Loucy (cell line): Measurements from ENCODE around the gene EDARADD.

Experiments
- H2AFZ ChIP-seq: fragments of 200-600 bp; sonication (generic); 2 replicates; pipeline ENCODE4 v1.6.0; 2016; ENCODE audit warnings: antibody characterized with exemption, mild to moderate bottlenecking, low read length, moderate library complexity
- H3F3A ChIP-seq: fragments of 200-600 bp; 2 replicates; pipeline ENCODE4 v1.6.0; 2016; ENCODE audit warnings: antibody characterized with exemption, low read depth, mild to moderate bottlenecking
- H3K27me3 ChIP-seq: fragments of 200-600 bp; sonication (generic); 2 replicates; pipeline ENCODE4 v1.6.1; 2014; ENCODE audit warnings: low read length, mild to moderate bottlenecking; ENCODE audit not compliant: insufficient read depth, poor library complexity, severe bottlenecking
- H3K36me3 ChIP-seq: fragments of 200-600 bp; sonication (generic); 2 replicates; pipeline ENCODE4 v1.6.1; 2016; ENCODE audit warnings: low read length; ENCODE audit not compliant: insufficient read depth
- H3K4me1 ChIP-seq: fragments of 200-600 bp; sonication (generic); 2 replicates; pipeline ENCODE4 v1.5.1; 2014; ENCODE audit warnings: low read length, mild to moderate bottlenecking; ENCODE audit not compliant: insufficient read depth, poor library complexity, severe bottlenecking
- H3K4me2 ChIP-seq: fragments of 200-600 bp; sonication (generic); 2 replicates; pipeline ENCODE4 v1.6.0; 2014; ENCODE audit warnings: antibody characterized with exemption, low read length, low read depth, mild to moderate bottlenecking; ENCODE audit not compliant: poor library complexity, severe bottlenecking
- H3K4me3 ChIP-seq: fragments of 200-600 bp; sonication (generic); 2 replicates; pipeline ENCODE4 v1.5.1; 2014; ENCODE audit warnings: low read length, mild to moderate bottlenecking, mixed read lengths; ENCODE audit not compliant: poor library complexity, severe bottlenecking
- H3K79me2 ChIP-seq: fragments of 200-600 bp; sonication (generic); 2 replicates; pipeline ENCODE4 v1.6.1; 2014; ENCODE audit warnings: low read length; ENCODE audit not compliant: insufficient read depth
- H3K9ac ChIP-seq: fragments of 200-600 bp; sonication (generic); 2 replicates; pipeline ENCODE4 v1.6.0; 2014; ENCODE audit warnings: mild to moderate bottlenecking, low read depth, low read length, moderate library complexity; ENCODE audit not compliant: poor library complexity, severe bottlenecking
- H3K9me2 ChIP-seq: fragments of 200-600 bp; sonication (generic); replicated peaks from 2 replicates; pipeline ENCODE4 v1.6.1; 2016; ENCODE audit warnings: low read depth, low read length, mixed read lengths
- H3K9me3 ChIP-seq: fragments of 200-600 bp; sonication (generic); 2 replicates; pipeline ENCODE4 v1.6.1; 2014; ENCODE audit warnings: mild to moderate bottlenecking, antibody characterized with exemption, low read length, low read depth; ENCODE audit not compliant: insufficient read depth
- H4K20me1 ChIP-seq: fragments of 200-600 bp; sonication (generic); 2 replicates; pipeline ENCODE4 v1.6.0; 2014; ENCODE audit warnings: antibody characterized with exemption, low read length, mild to moderate bottlenecking; ENCODE audit not compliant: insufficient read depth, poor library complexity, severe bottlenecking
- EZH2phosphoT487 ChIP-seq: fragments of 200-600 bp; IDR thresholded peaks from 2 replicates; pipeline ENCODE4 v1.6.1; 2018; ENCODE audit warnings: antibody characterized with exemption, mild to moderate bottlenecking, moderate library complexity, borderline replicate concordance
- TF ChIP-seq, protein P1 (sequence below): fragments of 200-600 bp; sonication (generic); conservative IDR thresholded peaks from 2 replicates; pipeline ENCODE4 v1.5.1; 2014; ENCODE audit warnings: mild to moderate bottlenecking, antibody characterized with exemption, low read length

Gene EDARADD

DNA sequence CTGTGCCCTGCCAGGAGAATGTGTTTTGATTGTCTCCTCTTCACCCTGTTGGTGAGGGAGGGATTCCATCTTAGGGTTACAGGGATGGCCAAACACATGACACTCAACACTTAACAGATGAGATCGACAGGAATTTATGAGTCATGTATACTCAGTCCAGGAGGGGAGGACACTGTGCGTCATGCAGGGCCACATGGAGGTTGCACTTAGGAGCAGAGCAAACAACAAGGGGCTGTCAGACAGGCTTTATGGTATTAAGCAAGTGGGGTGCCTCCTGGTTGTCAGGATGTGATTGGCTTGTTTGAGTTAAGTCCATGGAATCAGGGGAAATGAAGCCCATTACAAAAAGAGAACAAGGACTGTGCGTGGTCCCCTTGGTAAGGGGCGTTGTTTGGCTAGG lies 26.9 kb downstream of the EDARADD start:
- TF ChIP-seq EZH2phosphoT487 = no peak
- Histone ChIP-seq H3K9me2 (no peaks in the 10 kb centered on the region), H3K4me3 (no peak overlapping the region), H3K4me2 (no peak overlapping the region), H3F3A (no peaks in the 10 kb centered on the region), H3K9me3 (no peaks in the 10 kb centered on the region), H3K27me3 (no peaks in the 10 kb centered on the region), H3K79me2 (no peaks in the 10 kb centered on the region), H3K9ac (no peak overlapping the region), H4K20me1 (no peaks in the 10 kb centered on the region), H3K4me1 (no peaks in the 10 kb centered on the region), H2AFZ (no peak overlapping the region), H3K36me3 (no peaks in the 10 kb centered on the region)

DNA sequence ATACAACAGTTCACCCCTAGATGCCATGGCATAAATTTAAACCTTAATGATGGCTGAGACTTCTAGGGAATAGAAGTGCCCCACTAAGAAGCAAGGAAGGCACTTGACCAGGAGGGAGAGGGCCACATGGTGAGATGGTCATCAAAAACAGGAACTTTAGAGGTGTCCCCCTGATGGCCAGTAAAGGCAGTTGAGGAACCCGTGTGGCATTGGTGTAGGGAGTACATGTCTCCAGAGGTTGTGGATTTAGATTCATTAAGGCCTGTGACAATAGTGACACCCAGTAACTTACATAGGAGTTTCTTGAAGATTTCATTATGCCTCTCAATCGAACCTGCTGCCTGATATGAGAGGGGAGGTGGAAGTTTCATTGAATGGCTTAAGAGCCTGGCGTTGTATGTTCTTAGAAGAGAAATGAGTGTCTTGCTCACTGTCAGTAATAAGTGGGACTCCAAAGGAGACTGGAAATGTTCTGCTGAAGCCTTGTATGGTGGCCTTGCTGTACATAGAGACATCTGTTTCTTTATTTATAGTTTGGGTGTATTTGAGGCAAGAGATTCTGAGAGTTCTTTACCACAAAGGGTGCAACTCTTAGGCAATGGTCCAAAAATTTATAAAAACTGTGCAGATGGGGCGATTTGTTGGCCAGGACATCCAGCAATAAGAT lies 27.9 kb downstream of the EDARADD start:
- Histone ChIP-seq H2AFZ (no peak overlapping the region), H3K4me1 (no peaks in the 10 kb centered on the region), H4K20me1 (no peaks in the 10 kb centered on the region), H3K36me3 (no peaks in the 10 kb centered on the region), H3K4me3 (no peak overlapping the region), H3F3A (no peaks in the 10 kb centered on the region), H3K9me3 (no peaks in the 10 kb centered on the region), H3K9me2 (no peaks in the 10 kb centered on the region), H3K9ac (no peak overlapping the region), H3K79me2 (no peaks in the 10 kb centered on the region), H3K4me2 (no peak overlapping the region), H3K27me3 (no peaks in the 10 kb centered on the region)
- TF ChIP-seq, protein P1, sequence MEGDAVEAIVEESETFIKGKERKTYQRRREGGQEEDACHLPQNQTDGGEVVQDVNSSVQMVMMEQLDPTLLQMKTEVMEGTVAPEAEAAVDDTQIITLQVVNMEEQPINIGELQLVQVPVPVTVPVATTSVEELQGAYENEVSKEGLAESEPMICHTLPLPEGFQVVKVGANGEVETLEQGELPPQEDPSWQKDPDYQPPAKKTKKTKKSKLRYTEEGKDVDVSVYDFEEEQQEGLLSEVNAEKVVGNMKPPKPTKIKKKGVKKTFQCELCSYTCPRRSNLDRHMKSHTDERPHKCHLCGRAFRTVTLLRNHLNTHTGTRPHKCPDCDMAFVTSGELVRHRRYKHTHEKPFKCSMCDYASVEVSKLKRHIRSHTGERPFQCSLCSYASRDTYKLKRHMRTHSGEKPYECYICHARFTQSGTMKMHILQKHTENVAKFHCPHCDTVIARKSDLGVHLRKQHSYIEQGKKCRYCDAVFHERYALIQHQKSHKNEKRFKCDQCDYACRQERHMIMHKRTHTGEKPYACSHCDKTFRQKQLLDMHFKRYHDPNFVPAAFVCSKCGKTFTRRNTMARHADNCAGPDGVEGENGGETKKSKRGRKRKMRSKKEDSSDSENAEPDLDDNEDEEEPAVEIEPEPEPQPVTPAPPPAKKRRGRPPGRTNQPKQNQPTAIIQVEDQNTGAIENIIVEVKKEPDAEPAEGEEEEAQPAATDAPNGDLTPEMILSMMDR = no peak
- TF ChIP-seq EZH2phosphoT487 = no peak

DNA sequence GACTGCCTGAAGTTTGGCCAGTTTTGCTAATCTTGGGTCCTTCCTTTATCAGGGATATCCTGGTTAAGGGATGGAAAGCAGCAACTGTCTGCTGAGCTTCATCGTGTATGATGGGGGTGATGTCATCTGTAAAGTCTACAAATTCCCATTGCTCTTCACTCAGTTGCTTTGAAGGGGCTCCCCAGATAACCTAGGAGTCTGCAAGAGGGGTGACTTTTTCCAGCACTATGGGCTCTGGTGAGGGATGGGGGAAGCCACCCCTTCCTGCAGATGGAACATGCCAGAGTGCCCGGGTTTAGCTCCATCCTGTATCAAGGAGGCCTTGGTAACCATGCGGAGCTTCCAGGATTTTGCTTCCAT lies 28.4 kb downstream of the EDARADD start:
- no peaks in the 10 kb centered on the region for H3K9me3 ChIP-seq
- no peaks in the 10 kb centered on the region for H3F3A ChIP-seq
- H3K4me3 ChIP-seq = no peak overlapping the region
- no peak for TF ChIP-seq EZH2phosphoT487
- TF ChIP-seq, protein P1 = no peak
- no peaks in the 10 kb centered on the region for H3K4me1 ChIP-seq
- H3K4me2 ChIP-seq = no peak overlapping the region
- no peaks in the 10 kb centered on the region for H3K79me2 ChIP-seq
- no peaks in the 10 kb centered on the region for H3K27me3 ChIP-seq
- H3K9ac ChIP-seq = no peak overlapping the region
- no peaks in the 10 kb centered on the region for H3K9me2 ChIP-seq
- H2AFZ ChIP-seq = no peak overlapping the region
- no peaks in the 10 kb centered on the region for H4K20me1 ChIP-seq
- H3K36me3 ChIP-seq = no peaks in the 10 kb centered on the region

DNA sequence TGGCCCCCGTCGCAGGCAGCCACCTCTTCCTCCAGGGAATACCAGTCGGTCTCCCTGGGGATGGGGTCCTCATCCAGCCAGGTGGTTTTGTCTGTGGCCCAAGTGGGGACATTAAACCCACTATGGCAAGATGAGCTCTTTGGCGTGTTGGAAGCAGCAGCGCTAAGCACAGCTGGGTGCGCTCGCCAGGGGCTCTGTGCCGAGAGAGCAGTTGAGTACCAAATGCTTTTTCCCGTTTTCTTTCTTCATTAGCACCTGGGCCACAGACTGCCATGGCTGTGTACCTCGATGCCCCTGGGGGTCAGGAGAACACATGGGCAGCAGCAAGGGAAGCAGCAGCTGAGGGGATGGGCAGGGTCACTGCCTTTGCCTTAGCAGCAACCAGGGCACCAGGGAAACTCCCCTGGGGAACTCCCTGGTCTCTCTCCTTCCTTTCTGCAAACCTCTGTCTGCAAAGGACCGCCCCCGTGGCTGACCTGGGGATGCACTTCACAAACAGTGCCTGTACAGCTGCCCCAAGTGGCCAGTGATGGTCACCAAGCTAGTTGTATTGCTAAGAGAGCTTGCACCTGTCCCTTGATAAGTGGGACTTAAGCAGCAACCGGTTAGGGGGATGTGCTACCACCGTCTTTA lies 31.1 kb downstream of the EDARADD start:
- no peak overlapping the region for H2AFZ ChIP-seq
- no peaks in the 10 kb centered on the region for H4K20me1 ChIP-seq
- H3K4me2 ChIP-seq = no peak overlapping the region
- no peak overlapping the region for H3K4me3 ChIP-seq
- H3K79me2 ChIP-seq = no peaks in the 10 kb centered on the region
- no peaks in the 10 kb centered on the region for H3K9me3 ChIP-seq
- no peak for TF ChIP-seq EZH2phosphoT487
- TF ChIP-seq, protein P1 = no peak; the same call in 1 of the 2 replicates
- no peaks in the 10 kb centered on the region for H3K36me3 ChIP-seq
- no peaks in the 10 kb centered on the region for H3K9me2 ChIP-seq
- H3F3A ChIP-seq = no peaks in the 10 kb centered on the region
- no peak overlapping the region for H3K9ac ChIP-seq
- H3K4me1 ChIP-seq = no peaks in the 10 kb centered on the region
- no peaks in the 10 kb centered on the region for H3K27me3 ChIP-seq
